Fibroblast of skin of scalp (primary cell): ENCODE measurements around the gene BCL7A.
A peak's percentile ranks its signal among the peaks of the same experiment; 100 is the strongest.

Experiments used
- DNase-seq: peaks from one replicate; pipeline ENCODE4 v3.0.0-alpha.2; 2013

Gene BCL7A

GRCh38 chr12:122079532-122080081 is 57.9 kb downstream of the BCL7A start:
- no peak for DNase-seq

- DNase-seq = peak; percentile 56
Observed at GRCh38 chr12:122080149-122081082, 58.7 kb downstream of the BCL7A start.

- DNase-seq = no peak
Observed at GRCh38 chr12:122081083-122081696, 59.5 kb downstream of the BCL7A start.

- DNase-seq = peak; percentile 54
Observed at GRCh38 chr12:122081697-122082221, 60.1 kb downstream of the BCL7A start.

GRCh38 chr12:122082621-122083356 is 61.1 kb downstream of the BCL7A start:
- DNase-seq = no peak

GRCh38 chr12:122084857-122085405 is 63.2 kb downstream of the BCL7A start:
- DNase-seq = no peak

GRCh38 chr12:122085591-122085990 is 63.9 kb downstream of the BCL7A start:
- no peak for DNase-seq

- DNase-seq = no peak
Observed at GRCh38 chr12:122086116-122086515, 64.4 kb downstream of the BCL7A start.

- no peak for DNase-seq
Observed at GRCh38 chr12:122086641-122087285, 65.1 kb downstream of the BCL7A start.

GRCh38 chr12:122087431-122088178 is 65.9 kb downstream of the BCL7A start:
- no peak for DNase-seq

GRCh38 chr12:122088179-122088810 is 66.6 kb downstream of the BCL7A start:
- no peak for DNase-seq

- DNase-seq = no peak
Observed at GRCh38 chr12:122089077-122089476, 67.4 kb downstream of the BCL7A start.

- peak; percentile 86 for DNase-seq
Observed at GRCh38 chr12:122090759-122091515, 69.3 kb downstream of the BCL7A start.

GRCh38 chr12:122093098-122093883 is 71.6 kb downstream of the BCL7A start:
- DNase-seq = no peak

- no peak for DNase-seq
Observed at GRCh38 chr12:122094137-122094734, 72.6 kb downstream of the BCL7A start.

GRCh38 chr12:122094735-122095631 is 73.3 kb downstream of the BCL7A start:
- DNase-seq = no peak

GRCh38 chr12:122096014-122096413 is 74.3 kb downstream of the BCL7A start:
- DNase-seq = no peak
